Gastrocnemius medialis (tissue), 4 donors: ENCODE data around the gene LRG1.

ENCODE experiments used
- POLR2A ChIP-seq, 2 donors: fragments of 450-650 bp; IDR thresholded peaks; one replicate each; pipeline ENCODE4 v1.6.1; 2017; ENCODE audit warnings: antibody characterized with exemption in 2 of 2, mild to moderate bottlenecking in 2 of 2, moderate library complexity in 2 of 2
- TF ChIP-seq, protein P1 (sequence below), 5 experiments: fragments of 450-650 bp in 3 of 5; fragments of 200-600 bp in 2 of 5; sonication (generic) in 2 of 5; IDR thresholded peaks in 4 of 5; conservative IDR thresholded peaks in 1 of 5; 1 replicate in 4 of 5; 2 replicates in 1 of 5; pipeline ENCODE4 v1.5.1; 2016 to 2019; ENCODE audit warnings: antibody characterized with exemption in 5 of 5, mild to moderate bottlenecking in 3 of 5, moderate library complexity in 3 of 5

DNA sequence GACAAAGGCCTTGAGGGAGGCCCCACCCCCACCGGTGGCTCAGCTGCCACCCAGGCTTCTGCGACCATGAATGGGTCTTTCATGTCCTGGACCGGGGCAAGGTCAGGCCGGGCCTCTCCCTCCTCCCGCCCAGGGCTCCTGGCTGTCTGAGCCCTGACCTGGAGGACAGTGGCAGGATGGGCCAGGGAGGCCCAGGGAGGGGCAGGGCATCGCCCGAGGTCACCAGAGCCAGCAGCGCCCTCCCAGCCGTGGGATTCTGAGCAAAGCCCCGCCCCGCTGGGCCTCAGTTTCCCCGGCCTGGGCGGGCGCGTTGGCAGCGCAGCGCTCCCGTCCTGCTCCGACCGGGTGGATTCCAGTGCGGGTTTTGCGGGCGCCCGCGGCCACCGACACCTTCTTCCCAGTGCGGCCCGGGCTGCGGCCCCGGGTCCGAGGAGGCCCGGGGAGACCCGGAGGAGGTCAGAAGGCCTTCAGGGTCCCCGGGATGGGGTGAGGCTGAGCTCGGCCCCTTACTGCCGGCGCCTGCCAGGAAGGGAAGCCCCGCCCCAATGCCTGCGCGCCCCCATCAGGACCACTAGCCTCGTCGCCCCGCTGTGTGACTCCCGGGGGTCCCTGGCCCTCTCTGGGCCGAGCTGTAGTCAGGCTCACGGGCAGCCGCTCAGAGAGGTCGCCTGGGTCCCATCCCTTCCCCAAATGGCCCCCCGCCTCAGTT is 44.3 kb upstream of the LRG1 start:
- TF ChIP-seq, protein P1, sequence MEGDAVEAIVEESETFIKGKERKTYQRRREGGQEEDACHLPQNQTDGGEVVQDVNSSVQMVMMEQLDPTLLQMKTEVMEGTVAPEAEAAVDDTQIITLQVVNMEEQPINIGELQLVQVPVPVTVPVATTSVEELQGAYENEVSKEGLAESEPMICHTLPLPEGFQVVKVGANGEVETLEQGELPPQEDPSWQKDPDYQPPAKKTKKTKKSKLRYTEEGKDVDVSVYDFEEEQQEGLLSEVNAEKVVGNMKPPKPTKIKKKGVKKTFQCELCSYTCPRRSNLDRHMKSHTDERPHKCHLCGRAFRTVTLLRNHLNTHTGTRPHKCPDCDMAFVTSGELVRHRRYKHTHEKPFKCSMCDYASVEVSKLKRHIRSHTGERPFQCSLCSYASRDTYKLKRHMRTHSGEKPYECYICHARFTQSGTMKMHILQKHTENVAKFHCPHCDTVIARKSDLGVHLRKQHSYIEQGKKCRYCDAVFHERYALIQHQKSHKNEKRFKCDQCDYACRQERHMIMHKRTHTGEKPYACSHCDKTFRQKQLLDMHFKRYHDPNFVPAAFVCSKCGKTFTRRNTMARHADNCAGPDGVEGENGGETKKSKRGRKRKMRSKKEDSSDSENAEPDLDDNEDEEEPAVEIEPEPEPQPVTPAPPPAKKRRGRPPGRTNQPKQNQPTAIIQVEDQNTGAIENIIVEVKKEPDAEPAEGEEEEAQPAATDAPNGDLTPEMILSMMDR (IDR thresholded peaks at IDR 0.05 in 4 of 5, conservative IDR thresholded peaks at IDR 0.05 in 1 of 5) = no peak
- TF ChIP-seq POLR2A (IDR thresholded peaks at IDR 0.05) = no peak
